NT2/D1 (cell line): ENCODE data around the gene FGF6.

Experiments
- SUZ12 ChIP-seq: IDR thresholded peaks from 2 replicates; pipeline ENCODE4 v1.6.1; 2011; ENCODE audit not compliant: insufficient read length, insufficient read depth; ENCODE audit errors: extremely low read depth
- YY1 ChIP-seq: IDR thresholded peaks from 2 replicates; pipeline ENCODE4 v1.6.1; 2011; ENCODE audit not compliant: insufficient read length, insufficient read depth
- ZNF274 ChIP-seq: IDR thresholded peaks from 2 replicates; pipeline ENCODE4 v1.6.1; 2011; ENCODE audit warnings: mild to moderate bottlenecking, low read depth, low read length

GRCh38 chr12:4446335-4446734 lies 720 bp upstream of the FGF6 start:
- TF ChIP-seq ZNF274 (no peak), SUZ12 (no peak), YY1 (no peak)
